T-helper 17 cell (primary cell): ENCODE data around the gene APOBEC4. TPM values are rescaled to one million over a fixed set of nuclear protein-coding genes. Genes with fewer than 3 reads are reported as not detected.
"Not testable (repeated sequence)": the region's sequence is repeated elsewhere in the genome, so short reads cannot be mapped to it uniquely, and the experiment has no call there.

ENCODE experiments used
- ATAC-seq: fragments of 150-1000 bp; cut with Tn5 transposase; 2 replicates; pipeline ENCODE4 v1.10.0; 2021; ENCODE audit warnings: mild to moderate bottlenecking, moderate library complexity
- DNase-seq, 3 donors: peaks; one replicate each; pipeline versions ENCODE4 v3.0.0 to v3.0.0-alpha.2; 2020 to 2021
- H3K9me3 ChIP-seq: one replicate; pipeline ENCODE4 v1.7.0; 2013; ENCODE audit warnings: low read length, mild to moderate bottlenecking; ENCODE audit not compliant: control insufficient read depth, poor library complexity, severe bottlenecking
- H3K27ac Mint-ChIP-seq: one replicate; pipeline ENCODE4 v1.8.0; 2022; ENCODE audit warnings: mild to moderate bottlenecking, moderate library complexity, mixed read lengths
- H3K27me3 Mint-ChIP-seq: one replicate; pipeline ENCODE4 v1.8.0; 2022; ENCODE audit warnings: mixed read lengths
- H3K36me3 Mint-ChIP-seq: one replicate; pipeline ENCODE4 v1.8.0; 2022; ENCODE audit warnings: low read depth, mixed read lengths
- H3K4me1 Mint-ChIP-seq: one replicate; pipeline ENCODE4 v1.8.0; 2022; ENCODE audit warnings: mild to moderate bottlenecking, mixed read lengths
- H3K4me3 Mint-ChIP-seq: one replicate; pipeline ENCODE4 v1.8.0; 2022; ENCODE audit warnings: mild to moderate bottlenecking, moderate library complexity, mixed read lengths
- total RNA-seq, 4 donors: library from RNA in 2 of 4; stranded (reverse) in 2 of 4; gene quantifications; one replicate each; pipeline ENCODE4 v1.2.3 and lab custom pipeline; 2022 to 2026

The APOBEC4 gene
- total RNA-seq, 2 donors from 2014 or later, result not detected

DNA sequence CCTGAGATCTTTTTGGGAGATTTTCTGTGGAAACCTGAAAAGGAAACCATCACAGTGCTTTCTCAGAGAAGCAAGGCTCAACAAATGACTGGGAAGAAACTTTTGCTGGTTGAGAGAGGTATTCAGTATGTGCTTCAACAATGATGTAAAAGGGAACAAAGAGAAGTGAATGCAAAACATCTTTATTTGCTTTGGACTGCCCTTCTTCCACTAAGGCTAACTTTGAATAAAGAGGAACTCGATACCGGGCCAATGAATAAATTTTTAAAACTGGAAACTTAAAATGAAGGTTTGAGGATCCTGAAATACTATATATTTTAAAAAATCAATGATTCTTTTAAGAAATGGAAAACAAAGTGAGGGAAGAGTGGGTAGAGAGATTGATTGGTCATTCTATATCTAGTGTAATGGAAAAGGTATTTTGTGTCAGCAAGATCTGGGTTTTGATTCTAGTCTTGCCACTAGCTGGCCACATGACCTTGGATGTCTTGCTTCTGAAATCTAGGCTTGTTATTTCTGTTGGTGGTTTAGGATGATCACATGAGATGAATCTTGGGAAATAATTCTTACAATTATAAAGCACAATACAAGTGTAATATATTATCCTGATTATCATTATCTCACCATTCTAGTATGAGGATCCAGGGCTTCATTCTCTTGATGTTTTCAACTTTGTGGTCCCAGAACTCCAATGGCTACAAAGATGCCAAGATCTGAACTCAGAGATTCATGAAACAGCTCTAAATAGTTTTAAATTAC lies 34.6 kb upstream of the APOBEC4 start:
- no peak overlapping the region for H3K27ac Mint-ChIP-seq
- H3K9me3 ChIP-seq, result no peaks in the 10 kb centered on the region
- DNase-seq, result no peak
- no peaks in the 10 kb centered on the region for H3K4me1 Mint-ChIP-seq
- H3K27me3 Mint-ChIP-seq, result peaks cover 24% of the 10 kb centered on the region
- no peak for ATAC-seq
- H3K4me3 Mint-ChIP-seq, result no peak overlapping the region
- peaks cover 4% of the 10 kb centered on the region for H3K36me3 Mint-ChIP-seq

DNA sequence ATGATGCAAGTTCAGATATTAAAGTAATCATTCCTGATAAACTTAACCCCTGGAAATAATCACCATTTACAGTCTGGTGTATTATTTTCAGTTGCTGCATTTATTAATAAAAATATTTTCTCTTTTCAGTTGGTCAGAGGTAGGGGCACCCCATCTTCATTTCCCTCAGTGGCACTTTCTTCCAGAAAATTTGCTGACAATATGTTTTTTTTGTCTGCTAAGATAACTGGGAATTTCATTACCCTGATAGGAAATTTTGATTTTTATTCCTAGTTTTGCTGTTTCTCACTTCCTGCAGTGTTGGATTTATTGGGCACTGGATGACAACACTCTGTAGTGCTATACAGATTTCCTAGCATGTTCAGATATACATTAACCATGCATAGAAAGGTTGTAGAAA lies 33.1 kb upstream of the APOBEC4 start:
- no peaks in the 10 kb centered on the region for H3K9me3 ChIP-seq
- Mint-ChIP-seq H3K36me3 (peaks cover 11% of the 10 kb centered on the region), H3K27ac (no peak overlapping the region), H3K4me3 (no peak overlapping the region), H3K4me1 (peaks cover 6% of the 10 kb centered on the region), H3K27me3 (peaks cover 38% of the 10 kb centered on the region)
- ATAC-seq (no peak), DNase-seq (no peak)

DNA sequence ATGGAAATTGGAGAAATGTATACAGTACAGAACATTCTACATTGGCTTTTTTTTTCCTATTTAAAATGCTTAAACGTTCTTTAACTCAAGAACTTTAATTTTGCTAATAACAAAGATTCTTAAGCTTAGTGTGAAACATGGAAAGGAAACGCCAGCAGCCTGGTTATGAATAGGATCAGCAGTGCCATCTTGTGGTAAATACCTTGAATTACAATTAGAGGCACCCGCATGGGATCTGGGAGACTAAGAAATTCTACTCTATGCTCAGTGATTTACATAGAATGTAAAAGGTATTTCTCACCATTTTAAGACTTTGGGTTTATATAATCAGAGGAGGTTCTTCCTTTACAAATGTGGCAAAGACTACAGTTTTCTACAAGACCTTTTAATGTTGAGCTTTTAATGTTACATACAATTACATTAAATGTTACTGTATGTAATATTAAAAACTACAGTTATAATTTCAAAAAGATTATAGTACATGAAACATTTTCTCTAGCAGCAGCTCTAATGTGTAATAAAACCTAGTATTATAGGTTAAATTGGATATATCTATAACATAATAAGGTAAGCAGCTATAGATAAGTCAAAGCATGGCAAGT lies 32.1 kb upstream of the APOBEC4 start:
- ATAC-seq, result peak; percentile 84

DNA sequence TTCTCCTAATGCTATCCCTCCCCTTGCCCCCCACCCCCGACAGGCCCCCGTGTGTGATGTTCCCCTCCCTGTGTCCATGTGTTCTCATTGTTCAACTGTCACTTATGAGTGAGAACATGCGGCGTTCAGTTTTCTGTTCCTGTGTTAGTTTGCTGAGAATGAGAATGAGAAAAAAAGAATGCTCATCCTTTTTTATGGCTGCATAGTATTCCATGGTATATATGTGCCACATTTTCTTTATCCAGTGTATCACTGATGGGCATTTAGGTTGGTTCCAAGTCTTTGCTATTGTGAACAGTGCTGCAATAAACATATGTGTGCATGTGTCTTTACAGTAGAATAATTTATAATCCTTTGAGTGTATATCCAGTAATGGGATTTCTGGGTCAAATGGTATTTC lies 26.2 kb upstream of the APOBEC4 start:
- not testable (repeated sequence) for H3K27ac Mint-ChIP-seq, H3K4me3 Mint-ChIP-seq, DNase-seq, H3K4me1 Mint-ChIP-seq, H3K9me3 ChIP-seq, ATAC-seq
- peaks cover 53% of the 10 kb centered on the region for H3K27me3 Mint-ChIP-seq
- peaks cover 11% of the 10 kb centered on the region for H3K36me3 Mint-ChIP-seq

More for the DNA sequence above, 32.1 kb upstream of the APOBEC4 start:
- Mint-ChIP-seq H3K36me3 (peaks cover 11% of the 10 kb centered on the region), H3K4me3 (no peak overlapping the region), H3K4me1 (peaks cover 8% of the 10 kb centered on the region), H3K27ac (no peak overlapping the region), H3K27me3 (peaks cover 43% of the 10 kb centered on the region)
- DNase-seq, result no peak
- H3K9me3 ChIP-seq, result no peaks in the 10 kb centered on the region

DNA sequence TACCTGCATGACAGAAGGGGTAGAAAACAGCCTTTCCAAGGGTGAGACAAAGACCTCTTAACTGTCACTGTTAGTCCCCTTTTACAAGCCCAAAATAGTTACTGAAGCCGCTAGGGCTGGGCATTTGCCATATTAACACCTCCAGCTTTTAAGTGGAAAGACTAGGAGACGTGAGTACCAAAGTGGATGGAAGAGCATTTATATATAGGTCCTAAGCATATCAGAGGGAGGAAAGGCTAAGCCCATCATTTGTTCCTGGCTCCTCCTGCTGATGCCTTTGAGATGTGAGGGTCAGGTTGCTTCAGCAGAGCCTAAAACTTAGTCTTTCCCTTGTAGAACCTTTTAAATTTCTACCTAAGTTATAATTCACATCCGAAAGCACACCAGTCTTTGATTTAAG lies 25.7 kb upstream of the APOBEC4 start:
- no peak for DNase-seq
- no peak for ATAC-seq
- no peak overlapping the region for H3K27ac Mint-ChIP-seq
- H3K9me3 ChIP-seq, result no peaks in the 10 kb centered on the region
- no peak overlapping the region for H3K4me3 Mint-ChIP-seq
- peaks cover 11% of the 10 kb centered on the region for H3K36me3 Mint-ChIP-seq
- peaks cover 48% of the 10 kb centered on the region for H3K27me3 Mint-ChIP-seq
- H3K4me1 Mint-ChIP-seq, result peaks cover 8% of the 10 kb centered on the region

DNA sequence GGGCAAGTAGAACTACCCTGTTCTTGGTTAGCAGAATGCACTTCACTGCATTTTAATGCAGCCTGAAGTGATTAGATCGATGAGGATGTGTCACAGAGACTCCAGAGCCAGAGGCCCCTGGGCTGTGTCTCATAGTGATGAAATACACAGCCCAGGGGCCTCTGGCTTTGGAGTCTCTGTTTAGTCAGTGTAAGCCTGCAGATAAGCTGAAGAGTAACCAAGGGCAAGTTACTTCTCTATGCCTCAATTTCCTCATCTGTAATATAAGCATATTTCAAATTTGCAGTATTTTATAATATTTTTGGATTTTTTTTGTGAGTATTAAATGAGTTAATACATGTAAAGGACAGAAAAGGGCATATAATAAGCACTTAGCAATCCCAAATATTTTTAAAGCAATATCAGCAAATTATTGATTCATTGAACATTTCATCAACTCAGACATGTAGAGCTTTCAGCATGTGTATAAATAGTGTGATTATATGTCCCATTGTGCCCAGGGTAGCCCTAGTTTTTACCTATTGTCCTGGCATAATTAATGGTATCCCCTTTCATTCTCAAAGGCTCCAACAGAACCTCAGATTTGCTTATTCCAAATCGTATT lies 23.6 kb upstream of the APOBEC4 start:
- no peak for ATAC-seq
- Mint-ChIP-seq H3K4me3 (no peak overlapping the region), H3K36me3 (peaks cover 4% of the 10 kb centered on the region), H3K27me3 (peaks cover 26% of the 10 kb centered on the region), H3K4me1 (peaks cover 3% of the 10 kb centered on the region), H3K27ac (no peak overlapping the region)
- no peak for DNase-seq
- H3K9me3 ChIP-seq, result no peaks in the 10 kb centered on the region

DNA sequence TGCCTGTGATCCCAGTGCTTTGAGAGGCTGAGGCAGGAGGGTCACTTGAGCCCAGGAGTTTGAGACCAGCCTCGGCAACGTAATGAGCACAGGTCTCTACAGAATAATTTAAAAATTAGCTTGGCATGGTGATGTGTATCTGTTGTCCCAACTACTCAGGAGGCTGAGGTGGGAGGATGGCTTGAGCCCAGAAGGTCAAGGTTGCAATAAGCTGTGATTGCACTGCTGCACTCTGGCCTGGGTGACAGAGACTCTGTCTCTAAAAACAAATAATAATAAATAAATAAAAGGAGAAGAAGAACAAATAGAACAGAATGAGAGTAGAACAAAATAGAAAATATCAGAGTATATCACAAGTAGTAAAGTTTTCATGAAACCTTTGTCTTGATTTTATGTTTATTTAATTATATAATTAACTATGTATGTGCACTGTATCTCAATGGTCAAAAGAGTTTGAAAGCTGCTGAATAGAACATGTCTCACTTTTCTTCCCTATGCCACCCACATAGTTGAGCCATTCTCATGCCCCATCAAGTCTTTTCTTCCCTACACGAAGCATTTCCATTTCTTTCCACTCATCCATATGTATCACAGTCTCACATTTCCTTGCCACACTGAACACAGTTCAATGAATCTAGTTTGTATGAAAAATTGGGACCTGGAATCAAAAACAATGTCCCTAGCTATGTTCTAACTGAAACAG lies 22.9 kb upstream of the APOBEC4 start:
- no peak for DNase-seq
- H3K9me3 ChIP-seq, result no peaks in the 10 kb centered on the region
- ATAC-seq, result no peak
- Mint-ChIP-seq H3K27me3 (peaks cover 20% of the 10 kb centered on the region), H3K4me1 (peaks cover 3% of the 10 kb centered on the region), H3K36me3 (peaks cover 3% of the 10 kb centered on the region), H3K4me3 (no peak overlapping the region), H3K27ac (no peak overlapping the region)

DNA sequence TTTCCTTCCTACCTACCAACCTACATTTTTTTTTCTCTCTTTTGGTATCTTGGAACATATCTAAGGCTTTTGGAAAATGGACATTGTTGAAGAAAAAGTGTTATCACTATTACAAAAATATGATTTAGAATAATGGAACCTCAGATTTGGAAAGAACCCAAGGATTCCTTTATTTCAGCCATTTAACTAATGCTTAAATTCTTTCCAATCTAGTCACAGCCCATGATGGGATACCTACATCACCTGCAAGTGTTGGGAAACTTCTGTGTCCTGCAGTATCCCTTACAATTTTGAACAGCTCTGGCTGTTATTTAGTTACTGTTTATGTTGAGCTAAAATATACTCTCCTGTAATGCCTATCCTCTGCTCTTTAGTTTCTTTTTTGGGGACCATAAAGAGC lies 22.3 kb upstream of the APOBEC4 start:
- peaks cover 3% of the 10 kb centered on the region for H3K36me3 Mint-ChIP-seq
- no peak overlapping the region for H3K27ac Mint-ChIP-seq
- peaks cover 22% of the 10 kb centered on the region for H3K27me3 Mint-ChIP-seq
- ATAC-seq (no peak), DNase-seq (no peak)
- no peak overlapping the region for H3K4me3 Mint-ChIP-seq
- H3K4me1 Mint-ChIP-seq, result no peaks in the 10 kb centered on the region
- H3K9me3 ChIP-seq, result no peaks in the 10 kb centered on the region

DNA sequence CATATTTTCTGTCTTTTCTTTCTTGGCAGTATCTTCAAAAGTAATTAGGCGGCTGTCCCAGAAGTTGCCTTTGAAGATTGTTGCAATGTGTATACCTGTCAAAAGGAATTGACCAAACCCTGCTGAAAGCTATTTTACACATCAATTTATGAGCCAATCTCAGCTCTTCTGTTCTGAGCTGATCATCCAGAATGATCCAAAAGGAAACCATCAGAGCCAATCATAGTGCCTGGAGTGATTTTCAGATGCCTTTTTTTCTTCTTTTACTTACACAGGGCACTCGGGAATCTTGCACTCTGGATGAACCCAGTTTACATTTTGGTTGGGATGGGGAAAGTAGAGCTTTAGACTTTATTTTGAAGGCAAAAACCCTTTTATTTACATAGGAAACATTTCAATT lies 21.8 kb upstream of the APOBEC4 start:
- peaks cover 3% of the 10 kb centered on the region for H3K36me3 Mint-ChIP-seq
- no peak overlapping the region for H3K27ac Mint-ChIP-seq
- ATAC-seq (no peak), DNase-seq (no peak)
- H3K9me3 ChIP-seq, result no peaks in the 10 kb centered on the region
- no peak overlapping the region for H3K4me3 Mint-ChIP-seq
- no peaks in the 10 kb centered on the region for H3K4me1 Mint-ChIP-seq
- H3K27me3 Mint-ChIP-seq, result peaks cover 22% of the 10 kb centered on the region

DNA sequence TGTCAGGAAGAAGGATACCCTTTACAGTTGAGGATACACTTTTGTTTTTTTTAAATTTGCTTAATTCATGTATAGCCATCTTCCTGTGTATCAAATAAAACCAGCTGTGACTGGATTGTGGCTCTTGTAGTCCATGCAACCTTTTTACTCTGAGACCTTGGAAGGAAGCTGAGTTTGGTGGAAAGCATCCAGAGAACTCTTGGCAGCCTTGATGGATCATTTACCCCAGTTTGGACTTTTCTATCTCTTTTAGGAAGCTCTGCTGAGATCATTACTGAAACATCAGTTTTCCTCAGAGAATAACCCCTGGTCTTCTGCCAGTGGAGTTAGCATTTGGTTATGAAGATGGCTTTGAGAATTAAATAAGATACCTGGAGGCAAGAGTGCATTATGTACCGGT lies 21.2 kb upstream of the APOBEC4 start:
- peaks cover 25% of the 10 kb centered on the region for H3K27me3 Mint-ChIP-seq
- H3K36me3 Mint-ChIP-seq, result peaks cover 5% of the 10 kb centered on the region
- ATAC-seq, result no peak
- no peaks in the 10 kb centered on the region for H3K9me3 ChIP-seq
- H3K4me1 Mint-ChIP-seq, result no peaks in the 10 kb centered on the region
- no peak overlapping the region for H3K27ac Mint-ChIP-seq
- no peak overlapping the region for H3K4me3 Mint-ChIP-seq
- DNase-seq, result no peak

DNA sequence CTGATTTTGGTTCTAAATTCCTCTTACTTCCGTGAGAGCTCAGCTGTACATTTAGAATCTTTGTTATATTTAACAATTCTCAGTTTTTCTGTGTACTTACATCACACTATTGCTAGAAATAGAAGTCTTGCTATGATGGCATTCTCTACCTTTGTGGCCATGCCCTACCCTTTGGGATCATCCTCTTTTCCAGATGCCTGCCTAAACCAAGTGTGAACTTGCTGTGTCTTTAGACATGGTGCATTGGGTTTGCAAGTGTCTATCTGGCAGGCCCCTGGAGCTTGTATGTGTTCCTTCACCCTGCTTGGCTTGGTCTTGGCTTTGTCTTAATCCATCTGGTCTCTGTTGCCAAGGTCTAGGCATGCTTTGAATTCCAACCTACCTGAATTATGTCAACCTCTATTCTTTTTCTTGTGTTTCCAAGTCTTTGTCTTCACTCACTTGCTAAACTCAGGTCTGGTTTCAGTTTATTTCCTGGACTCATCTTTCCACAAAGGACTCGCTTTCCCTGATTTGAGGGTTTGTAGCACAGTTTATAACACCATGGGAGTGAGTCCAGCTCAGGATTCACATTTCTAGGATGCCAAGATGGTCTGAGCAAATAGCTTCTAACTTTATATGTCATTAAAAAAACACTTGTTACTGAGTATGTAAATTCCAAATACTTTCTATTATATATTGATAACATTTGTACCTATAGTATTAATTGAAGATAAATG lies 20.6 kb upstream of the APOBEC4 start:
- no peak overlapping the region for H3K27ac Mint-ChIP-seq
- H3K4me1 Mint-ChIP-seq, result no peaks in the 10 kb centered on the region
- H3K36me3 Mint-ChIP-seq, result peaks cover 7% of the 10 kb centered on the region
- peaks cover 28% of the 10 kb centered on the region for H3K27me3 Mint-ChIP-seq
- H3K4me3 Mint-ChIP-seq, result no peak overlapping the region
- DNase-seq, result no peak
- H3K9me3 ChIP-seq, result no peaks in the 10 kb centered on the region
- no peak for ATAC-seq

DNA sequence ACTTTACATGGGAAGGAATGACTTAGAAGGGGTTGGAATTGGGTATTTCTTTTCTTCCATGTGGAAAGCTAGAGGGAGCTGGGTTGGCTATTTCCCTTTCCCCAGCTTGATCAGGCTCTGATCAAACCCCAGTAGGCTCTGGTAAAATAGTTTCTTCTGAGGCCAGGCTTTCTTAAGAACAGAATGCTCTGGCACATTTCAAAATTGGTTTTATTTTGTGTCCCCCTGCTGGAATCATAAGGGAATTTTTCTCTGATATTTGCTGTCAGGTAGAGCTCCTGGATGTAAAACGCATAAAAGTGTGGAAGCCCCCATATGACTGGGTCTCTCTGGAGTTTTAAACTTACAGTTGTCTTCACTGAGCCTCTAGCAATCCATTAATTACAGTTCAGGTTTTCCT lies 17.1 kb upstream of the APOBEC4 start:
- no peaks in the 10 kb centered on the region for H3K9me3 ChIP-seq
- Mint-ChIP-seq H3K4me3 (no peak overlapping the region), H3K4me1 (peaks cover 5% of the 10 kb centered on the region), H3K36me3 (peaks cover 7% of the 10 kb centered on the region), H3K27ac (no peak overlapping the region), H3K27me3 (peaks cover 15% of the 10 kb centered on the region)
- no peak for ATAC-seq
- DNase-seq, result no peak

DNA sequence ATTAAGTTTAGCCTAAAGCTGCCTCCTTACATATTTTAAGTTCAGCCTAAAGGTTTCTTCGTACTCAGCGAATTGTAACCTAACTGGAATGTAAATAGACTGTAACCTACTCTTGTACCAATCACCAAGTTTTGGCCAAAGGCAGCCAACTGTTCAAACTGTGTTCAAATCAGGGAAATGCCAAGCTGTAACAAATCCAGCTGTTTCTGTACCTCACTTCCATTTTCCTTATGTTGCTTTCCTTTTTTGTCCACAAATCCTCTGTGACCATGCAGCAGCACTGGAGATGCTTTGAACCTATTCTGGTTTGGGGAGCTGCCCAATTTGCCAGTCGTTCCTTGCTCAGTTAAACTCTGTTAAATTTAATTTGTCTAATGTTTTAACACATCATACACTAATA lies 3.2 kb upstream of the APOBEC4 start:
- H3K36me3 Mint-ChIP-seq, result no peaks in the 10 kb centered on the region
- no peak overlapping the region for H3K4me3 Mint-ChIP-seq
- H3K27me3 Mint-ChIP-seq, result peaks cover 10% of the 10 kb centered on the region
- peaks cover 28% of the 10 kb centered on the region for H3K4me1 Mint-ChIP-seq
- H3K9me3 ChIP-seq, result no peaks in the 10 kb centered on the region
- ATAC-seq (no peak), DNase-seq (no peak)
- no peak overlapping the region for H3K27ac Mint-ChIP-seq
